ENCODE measurements around the gene KRTAP5-6.

Gene KRTAP5-6

DNA sequence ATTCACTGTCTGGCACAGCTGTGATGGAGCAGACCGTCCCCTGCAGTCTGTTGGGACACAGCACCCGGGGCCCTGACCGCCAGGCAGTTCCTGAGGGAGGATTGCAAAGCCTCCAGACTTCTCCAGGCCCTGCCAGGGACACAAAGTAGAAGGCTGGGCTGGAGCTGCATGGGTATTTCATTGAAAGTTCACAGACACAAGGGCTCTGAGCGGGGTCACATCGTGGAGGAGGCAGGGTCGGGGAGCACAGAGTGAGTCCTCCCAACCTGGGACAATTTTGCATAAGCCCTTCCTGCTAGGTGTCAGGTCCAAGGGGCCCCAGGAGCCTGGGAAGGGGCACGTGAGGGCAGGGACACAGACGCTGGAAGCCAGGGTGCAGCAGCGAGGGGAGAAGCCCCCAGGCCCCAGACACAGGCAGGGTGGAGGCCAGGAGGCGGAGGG is 37.7 kb downstream of the KRTAP5-6 start:
- no peak for DNase-seq

GRCh38 chr11:1735271-1735670 is 38.3 kb downstream of the KRTAP5-6 start:
- no peak for DNase-seq

DNA sequence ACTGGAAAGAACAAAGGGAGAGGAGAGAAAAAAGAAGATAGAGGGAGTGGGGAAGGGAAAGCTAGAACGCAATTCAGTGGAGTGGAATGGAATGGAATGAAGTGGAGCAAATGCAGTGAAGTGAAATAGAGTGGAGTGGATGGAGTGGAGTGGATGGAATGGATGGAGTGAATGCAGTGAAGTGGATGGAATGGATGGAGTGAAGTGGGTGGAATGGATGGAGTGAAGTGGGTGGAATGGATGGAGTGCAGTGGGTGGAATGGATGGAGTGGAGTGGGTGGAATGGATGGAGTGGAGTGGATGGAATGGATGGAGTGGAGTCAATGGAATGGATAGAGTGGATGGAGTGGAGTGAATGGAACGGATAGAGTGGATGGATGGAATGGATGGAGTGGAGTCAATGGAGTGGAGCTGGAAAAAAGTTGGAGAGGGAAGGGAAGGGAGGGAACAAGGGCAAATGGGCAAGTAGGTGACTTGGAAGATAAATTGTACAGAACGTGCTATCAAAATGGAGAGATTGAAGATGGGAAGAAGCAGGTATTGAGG is 39.5 kb downstream of the KRTAP5-6 start:
- no peak for DNase-seq

DNA sequence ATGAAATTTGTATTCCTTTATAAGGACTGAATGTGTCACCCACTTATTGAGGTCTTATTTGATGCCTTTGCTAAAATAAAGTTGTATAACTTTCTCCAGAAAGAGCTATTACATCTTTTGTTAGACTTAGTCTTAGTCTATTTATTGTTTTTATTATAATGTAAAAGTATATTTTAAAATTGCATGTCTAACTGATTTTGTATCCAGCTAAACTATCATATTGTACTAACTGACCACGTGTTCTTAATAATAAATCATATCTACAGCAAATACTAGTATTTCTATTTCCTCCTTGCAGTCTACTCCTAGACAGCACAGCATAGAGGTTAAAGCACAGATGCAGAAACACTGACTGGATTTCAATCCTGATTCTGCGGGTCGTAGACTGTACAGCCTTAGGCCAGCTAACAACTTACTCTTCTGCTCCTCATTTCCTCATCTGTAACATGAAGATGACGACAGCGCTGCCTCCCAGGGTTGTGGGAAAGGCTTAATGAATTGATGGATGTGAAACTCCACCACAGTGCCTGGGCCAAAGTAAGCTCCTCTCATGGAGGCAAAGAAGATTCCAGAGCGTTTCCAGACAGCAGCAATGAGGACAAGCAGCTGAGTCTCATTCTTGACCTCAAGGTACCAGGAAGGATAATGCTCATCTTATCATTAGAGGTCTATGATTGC is 40.2 kb downstream of the KRTAP5-6 start:
- no peak for DNase-seq

- DNase-seq = no peak
Observed at GRCh38 chr11:1738380-1738779, 41.4 kb downstream of the KRTAP5-6 start.

- no peak for DNase-seq
Observed at GRCh38 chr11:1739576-1739975, 42.6 kb downstream of the KRTAP5-6 start.

GRCh38 chr11:1740786-1741530 is 44.0 kb downstream of the KRTAP5-6 start:
- DNase-seq = no peak

- no peak for DNase-seq
Observed at GRCh38 chr11:1741741-1742140, 44.7 kb downstream of the KRTAP5-6 start.

DNA sequence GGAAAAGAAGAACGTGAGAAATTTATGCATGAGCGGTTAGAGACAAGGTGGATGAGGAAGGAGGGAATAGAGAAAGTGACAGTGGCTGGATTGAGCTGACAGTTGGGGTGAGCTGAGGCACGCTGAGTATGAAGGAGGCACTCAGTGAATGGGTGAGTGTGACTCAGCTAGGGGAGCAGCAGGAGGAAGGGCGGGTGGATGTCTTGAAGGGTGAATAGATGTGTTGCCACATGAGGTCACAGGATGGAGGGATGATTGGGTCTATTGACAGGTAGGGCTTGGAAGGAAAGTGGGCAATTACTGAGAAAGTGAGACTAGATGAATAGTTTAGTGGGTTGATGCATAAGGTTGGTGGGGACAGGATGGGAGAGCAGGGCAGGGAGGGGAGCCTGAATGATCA is 45.4 kb downstream of the KRTAP5-6 start:
- no peak for DNase-seq

DNA sequence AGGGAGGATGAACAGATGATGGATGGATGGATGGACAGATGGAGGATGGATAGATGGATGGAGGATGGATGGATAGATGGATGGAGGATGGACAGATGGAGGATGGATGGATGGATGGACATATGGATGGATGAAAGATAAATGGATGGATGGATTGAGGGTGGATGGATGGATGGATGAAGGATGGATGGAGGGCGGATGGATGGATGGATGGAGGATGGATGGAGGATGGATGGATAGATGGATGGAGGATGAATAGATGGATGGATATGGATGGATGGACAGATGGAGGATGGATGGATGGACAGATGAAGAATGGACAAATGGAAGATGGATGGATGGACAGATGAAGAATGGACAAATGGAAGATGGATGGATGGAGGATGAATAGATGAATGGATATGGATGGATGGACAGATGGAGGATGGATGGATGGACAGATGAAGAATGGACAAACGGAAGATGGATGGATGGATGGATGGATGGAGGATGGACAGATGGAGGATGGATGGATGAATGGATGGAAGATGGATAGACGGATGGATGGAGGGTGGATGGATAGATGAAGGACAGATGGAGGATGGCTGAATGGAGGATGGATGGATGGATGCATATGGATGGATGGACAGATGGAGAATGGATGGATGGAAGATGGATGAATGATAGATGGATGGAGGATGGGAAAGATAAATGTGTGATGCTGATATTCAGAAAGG is 46.0 kb downstream of the KRTAP5-6 start:
- no peak for DNase-seq

DNA sequence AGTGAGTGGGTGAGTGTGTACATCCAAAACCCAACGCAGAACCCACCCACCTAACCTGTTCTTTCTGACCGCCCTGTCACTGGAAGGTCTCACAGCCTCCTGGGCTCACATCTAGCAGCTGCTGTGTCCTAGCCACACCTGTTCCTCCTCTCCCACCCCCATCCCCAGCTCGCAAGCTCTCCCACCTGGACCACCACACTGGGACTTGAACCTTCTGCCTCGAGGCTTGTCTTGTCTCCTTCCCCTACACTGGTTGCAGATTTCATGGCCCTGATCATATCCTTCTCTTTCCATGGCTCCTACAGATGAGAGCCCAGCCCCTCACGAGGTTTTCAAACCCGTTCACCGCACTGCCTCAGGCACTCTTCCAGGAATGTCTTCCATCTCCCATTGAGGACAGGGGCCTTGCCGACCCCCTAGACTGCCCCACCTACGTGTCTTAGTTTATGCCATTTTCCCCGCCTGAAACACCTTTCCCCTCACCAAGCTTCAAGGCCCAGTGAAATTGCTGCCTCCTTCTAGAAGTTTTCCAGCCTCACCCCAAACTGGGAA is 46.7 kb downstream of the KRTAP5-6 start:
- DNase-seq = no peak

- DNase-seq = no peak
Observed at GRCh38 chr11:1744137-1744886, 47.3 kb downstream of the KRTAP5-6 start.

DNA sequence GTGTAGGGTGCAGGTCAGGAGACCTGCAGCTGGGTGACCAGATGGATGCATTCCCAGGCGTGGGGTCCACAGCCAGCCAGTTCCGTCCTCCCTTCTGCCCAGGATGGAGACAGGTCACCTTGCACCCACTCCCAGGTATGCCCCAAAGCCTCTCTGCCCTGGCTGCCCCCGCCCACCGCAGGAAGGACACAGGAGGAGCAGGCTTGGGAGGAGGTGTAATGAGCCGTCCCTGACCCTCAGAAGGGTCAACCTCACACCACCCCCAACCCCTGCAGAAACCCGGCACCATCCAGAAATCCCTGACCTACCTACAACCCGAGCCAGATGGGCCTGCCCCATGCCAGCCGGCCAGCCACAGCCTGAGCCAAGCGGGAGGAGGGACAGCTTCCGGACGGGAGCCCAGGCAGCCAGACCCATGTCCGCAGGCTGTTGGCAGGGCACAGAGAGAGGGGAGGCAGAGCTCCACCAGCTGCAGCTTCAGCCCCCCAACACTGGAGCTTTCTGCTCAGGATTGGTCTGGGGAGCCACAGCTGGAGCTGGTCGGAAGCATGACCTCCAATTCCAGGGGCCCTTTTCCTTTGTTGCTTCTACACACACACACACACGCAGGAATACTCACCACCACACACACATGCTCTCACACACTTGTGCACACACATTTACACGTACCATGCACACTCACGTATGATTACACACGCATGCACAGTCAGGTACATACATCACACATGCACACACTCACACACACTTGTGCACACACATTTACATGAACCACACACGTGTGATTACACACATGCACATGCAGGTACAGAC is 48.1 kb downstream of the KRTAP5-6 start:
- no peak for DNase-seq

GRCh38 chr11:1745701-1746320 is 48.8 kb downstream of the KRTAP5-6 start:
- DNase-seq = no peak

DNA sequence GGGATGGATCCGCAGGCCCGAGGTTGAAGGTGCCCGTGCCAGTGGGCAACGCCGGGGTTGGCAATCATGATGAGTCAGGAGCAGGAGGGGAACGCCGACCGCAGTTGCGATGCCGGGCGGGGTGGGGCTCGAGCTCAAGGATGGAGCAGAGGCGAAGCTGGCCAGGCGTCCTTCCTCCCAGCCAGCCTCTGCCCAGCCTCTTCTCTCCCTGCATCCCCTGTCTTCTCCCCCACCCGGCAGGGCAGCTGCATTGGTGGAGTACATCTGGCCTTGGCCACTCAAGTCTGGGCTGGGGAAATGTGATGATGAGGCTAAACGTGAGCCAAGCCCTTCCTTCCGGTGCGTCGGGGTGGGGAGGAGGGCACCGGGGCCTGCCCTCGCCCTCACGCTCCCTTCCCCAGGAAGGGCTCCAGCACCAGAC is 49.5 kb downstream of the KRTAP5-6 start:
- DNase-seq = no peak

- peak in 1 of 3 experiments; percentile 17 for DNase-seq
Observed at GRCh38 chr11:1746956-1747752, 50.2 kb downstream of the KRTAP5-6 start.

All from NCI-H1417 (cell line).